Esophagus muscularis mucosa (tissue), 4 donors: Measurements from ENCODE around the gene RAPGEF2. TPM values are rescaled to one million over a fixed set of nuclear protein-coding genes. Genes with fewer than 3 reads are reported as not detected.

Experiments
- DNase-seq: peaks from one replicate; pipeline ENCODE4 v3.0.0-alpha.2; 2017; ENCODE audit errors: extremely low spot score
- H3K27ac ChIP-seq, 4 donors: fragments of 200-600 bp; sonication (generic); replicated peaks in 1 of 4; 1 replicate in 3 of 4; 2 replicates in 1 of 4; pipeline ENCODE4 v1.5.1; 2016 to 2019; ENCODE audit warnings: mild to moderate bottlenecking in 1 of 4
- H3K27me3 ChIP-seq, 4 donors: fragments of 200-600 bp; sonication (generic); one replicate each; pipeline versions ENCODE4 v1.5.1 to v1.6.0; 2016 to 2019
- H3K36me3 ChIP-seq, 4 donors: fragments of 200-600 bp; sonication (generic); one replicate each; pipeline ENCODE4 v1.5.1; 2016 to 2019
- H3K4me1 ChIP-seq, 4 donors: fragments of 200-600 bp; sonication (generic); one replicate each; pipeline ENCODE4 v1.5.1; 2016 to 2019
- H3K4me3 ChIP-seq, 4 donors: fragments of 200-600 bp; sonication (generic); 1 replicate in 2 of 4; 2 replicates in 2 of 4; pipeline ENCODE4 v1.5.1; 2016 to 2019; ENCODE audit warnings: mild to moderate bottlenecking in 4 of 4, moderate library complexity in 1 of 4
- H3K9me3 ChIP-seq, 4 donors: fragments of 200-600 bp; sonication (generic); 1 replicate in 3 of 4; 2 replicates in 1 of 4; pipeline ENCODE4 v1.5.1; 2016 to 2019
- CTCF ChIP-seq, 3 experiments: fragments of 200-600 bp in 2 of 3; fragments of 450-650 bp in 1 of 3; sonication (generic) in 2 of 3; IDR thresholded peaks; one replicate each; pipeline ENCODE4 v1.5.1; 2017 to 2019; ENCODE audit warnings: antibody characterized with exemption in 3 of 3, mild to moderate bottlenecking in 2 of 3, moderate library complexity in 1 of 3
- EP300 ChIP-seq: sonication (generic); formaldehyde crosslinking; IDR thresholded peaks from one replicate; pipeline ENCODE4 v1.6.1; 2017; ENCODE audit warnings: antibody characterized with exemption
- POLR2A ChIP-seq: fragments of 450-650 bp; IDR thresholded peaks from one replicate; pipeline ENCODE4 v1.6.1; 2017; ENCODE audit warnings: antibody characterized with exemption, moderate library complexity, mild to moderate bottlenecking, low read depth
- POLR2AphosphoS5 ChIP-seq, 2 donors: sonication (generic); formaldehyde crosslinking; IDR thresholded peaks; one replicate each; pipeline ENCODE4 v1.6.1; 2017; ENCODE audit warnings: antibody characterized with exemption in 2 of 2
- WGBS: methylation state at CpG from one replicate; pipeline ENCODE4 v1.1.5; 2018; 5-methylcytosine and 5-hydroxymethylcytosine counted together
- intact Hi-C: fragments of 100-400 bp; cut with DNase I; formaldehyde crosslinking; loops from one replicate; pipeline ENCODE4 v1.15.1; 2023
- total RNA-seq, 4 donors: library from RNA; depleted of rRNA; stranded (reverse); fragments of >200 nt; gene quantifications; one replicate each; pipeline versions ENCODE4 v1.1.0 to v1.2.1, GENCODE V29; 2016

RAPGEF2 gene
- total RNA-seq, 4 donors from 2014 or later = 55.6 to 61.5 (median 58.4) TPM

GRCh38 chr4:159382856-159383561 lies 280.1 kb downstream of the RAPGEF2 start:
- peaks cover 0 to 5% (median 0%) of the 10 kb centered on the region in 4 donors for H3K9me3 ChIP-seq
- intact Hi-C loops = no loop called here
- H3K27me3 ChIP-seq = no peaks in the 10 kb centered on the region
- peak; percentile 26 for DNase-seq
- no peaks in the 10 kb centered on the region for H3K36me3 ChIP-seq
- H3K4me3 ChIP-seq = no peak overlapping the region
- TF ChIP-seq POLR2A (no peak), EP300 (no peak), POLR2AphosphoS5 (IDR thresholded peaks at IDR 0.05) (no peak), CTCF (IDR thresholded peaks at IDR 0.05) (no peak)
- H3K4me1 ChIP-seq = no peaks in the 10 kb centered on the region
- 65% methylated on average over 8 of the region's 8 CpGs for WGBS
- no peak overlapping the region for H3K27ac ChIP-seq

GRCh38 chr4:159383562-159383931 lies 280.7 kb downstream of the RAPGEF2 start:
- DNase-seq = no peak
- TF ChIP-seq EP300 (no peak), POLR2A (no peak), POLR2AphosphoS5 (IDR thresholded peaks at IDR 0.05) (no peak), CTCF (IDR thresholded peaks at IDR 0.05) (no peak)
- WGBS = 81% methylated on average over 3 of the region's 3 CpGs

GRCh38 chr4:159384017-159384416 lies 281.1 kb downstream of the RAPGEF2 start:
- TF ChIP-seq POLR2AphosphoS5 (IDR thresholded peaks at IDR 0.05) (no peak), CTCF (IDR thresholded peaks at IDR 0.05) (no peak)
- Histone ChIP-seq H3K36me3 (no peaks in the 10 kb centered on the region), H3K27me3 (no peaks in the 10 kb centered on the region), H3K9me3 (peaks cover 0 to 5% (median 0%) of the 10 kb centered on the region in 4 donors), H3K4me1 (no peaks in the 10 kb centered on the region), H3K4me3 (no peak overlapping the region), H3K27ac (no peak overlapping the region)
- intact Hi-C loops = no loop called here
- DNase-seq = no peak

More at GRCh38 chr4:159383562-159383931, 280.7 kb downstream of the RAPGEF2 start:
- Histone ChIP-seq H3K36me3 (no peaks in the 10 kb centered on the region), H3K27me3 (no peaks in the 10 kb centered on the region), H3K27ac (no peak overlapping the region), H3K4me3 (no peak overlapping the region), H3K4me1 (no peaks in the 10 kb centered on the region), H3K9me3 (peaks cover 0 to 5% (median 0%) of the 10 kb centered on the region in 4 donors)
- intact Hi-C loops = no loop called here

GRCh38 chr4:159384632-159385031 lies 281.8 kb downstream of the RAPGEF2 start:
- no peak overlapping the region for H3K27ac ChIP-seq
- TF ChIP-seq CTCF (IDR thresholded peaks at IDR 0.05) (no peak), POLR2AphosphoS5 (IDR thresholded peaks at IDR 0.05) (no peak), EP300 (no peak), POLR2A (no peak)
- no peaks in the 10 kb centered on the region for H3K36me3 ChIP-seq

GRCh38 chr4:159386620-159387019 lies 283.7 kb downstream of the RAPGEF2 start:
- no peak for DNase-seq
- Histone ChIP-seq H3K27me3 (no peaks in the 10 kb centered on the region), H3K4me1 (peaks cover 0 to 4% (median 0%) of the 10 kb centered on the region in 4 donors), H3K9me3 (peaks cover 0 to 5% (median 0%) of the 10 kb centered on the region in 4 donors), H3K4me3 (no peak overlapping the region), H3K36me3 (no peaks in the 10 kb centered on the region), H3K27ac (no peak overlapping the region)
- 83% methylated on average over 1 of the region's 1 CpG for WGBS
- no peak for TF ChIP-seq CTCF (IDR thresholded peaks at IDR 0.05)
- TF ChIP-seq POLR2A = no peak
- no peak for TF ChIP-seq EP300
- no peak for TF ChIP-seq POLR2AphosphoS5 (IDR thresholded peaks at IDR 0.05)
- intact Hi-C loops = no loop called here

More at GRCh38 chr4:159384632-159385031, 281.8 kb downstream of the RAPGEF2 start:
- peaks cover 0 to 5% (median 0%) of the 10 kb centered on the region in 4 donors for H3K9me3 ChIP-seq
- intact Hi-C loops = no loop called here
- H3K4me3 ChIP-seq = no peak overlapping the region
- H3K4me1 ChIP-seq = no peaks in the 10 kb centered on the region
- H3K27me3 ChIP-seq = no peaks in the 10 kb centered on the region
- DNase-seq = no peak
